Activated CD4-positive, alpha-beta T cell treated with anti-CD3 and anti-CD28 coated beads, Interleukin-2, amount 10 ng/mL, durations not matched to agents 7 days and 5 days (primary cell): ENCODE measurements around the gene OBSCN. TPM values are rescaled to one million over a fixed set of nuclear protein-coding genes. Genes with fewer than 3 reads are reported as not detected.

Experiments
- microRNA-seq: library from miRNA; unstranded; fragments of <30 nt; microRNA quantifications from one replicate; pipeline ENCODE4 v1.2.0, GENCODE V29; 2021; ENCODE audit warnings: borderline microRNAs expressed, borderline replicate concordance
- total RNA-seq, 2 experiments: library from RNA; stranded (reverse); gene quantifications; one replicate each; pipeline ENCODE4 v1.2.3, GENCODE V29; 2021

Gene OBSCN
- total RNA-seq, 2 experiments from 2014 or later, result 13.8 to 21.8 TPM

Small RNAs within 50 kb of the gene (microRNA-seq; reads per million reads assigned to microRNA genes)
- gene MIR6742, result 0.63 reads per million

Other genes with a start within 250 kb of the OBSCN start
- gene WNT3A, start 201.0 kb upstream of the OBSCN start, total RNA-seq, result not detected
- gene ARF1, start 125.3 kb upstream of the OBSCN start, total RNA-seq, result 100 to 1,000 TPM; 267 to 285 TPM
- 10 to 100 TPM; 14.4 to 24.4 TPM for gene C1orf35, start 104.7 kb upstream of the OBSCN start, total RNA-seq
- gene MRPL55, start 98.7 kb upstream of the OBSCN start, total RNA-seq, result 10 to 100 TPM; 38.6 to 44.1 TPM
- gene GUK1, start 67.8 kb upstream of the OBSCN start, total RNA-seq, result 100 to 1,000 TPM; 207 to 260 TPM
- gene GJC2, start 58.1 kb upstream of the OBSCN start, total RNA-seq, result under 1 TPM; 0.40 to 0.62 TPM
- 1 to 10 TPM; 6.4 to 8.2 TPM for gene IBA57, start 42.2 kb upstream of the OBSCN start, total RNA-seq
- 10 to 100 TPM; 54.4 to 62.4 TPM for gene TRIM11, start 198.8 kb downstream of the OBSCN start, total RNA-seq
- gene TRIM17, start 208.8 kb downstream of the OBSCN start, total RNA-seq, result under 1 TPM; 0.73 to 0.99 TPM